Measurements from ENCODE around the gene FRY. TPM values are rescaled to one million over a fixed set of nuclear protein-coding genes. Genes with fewer than 3 reads are reported as not detected.

FRY gene
- total RNA-seq, 1 donor from 2014 or later = 112 TPM

GRCh38 chr13:32016631-32017030 lies 14.9 kb upstream of the FRY start:
- no peak for DNase-seq (ENCODE audit: low spot score)

- no peak for DNase-seq (ENCODE audit: low spot score)
These were observed 14.1 kb upstream of the FRY start for GRCh38 chr13:32017474-32017873.

GRCh38 chr13:32019612-32020233 lies 11.9 kb upstream of the FRY start:
- DNase-seq (ENCODE audit: low spot score) = peak; percentile 40

- no peak for DNase-seq (ENCODE audit: low spot score)
These were observed 9.8 kb upstream of the FRY start for GRCh38 chr13:32021785-32022184.

- DNase-seq (ENCODE audit: low spot score) = no peak
These were observed 9.3 kb upstream of the FRY start for GRCh38 chr13:32022311-32022710.

- no peak for DNase-seq (ENCODE audit: low spot score)
These were observed 8.5 kb upstream of the FRY start for GRCh38 chr13:32023096-32023495.

- no peak for DNase-seq (ENCODE audit: low spot score)
These were observed 7.9 kb upstream of the FRY start for GRCh38 chr13:32023698-32024097.

GRCh38 chr13:32024750-32025149 lies 6.8 kb upstream of the FRY start:
- DNase-seq (ENCODE audit: low spot score) = no peak

- no peak for DNase-seq (ENCODE audit: low spot score)
These were observed 5.8 kb upstream of the FRY start for GRCh38 chr13:32025730-32026129.

GRCh38 chr13:32026623-32027022 lies 5.0 kb upstream of the FRY start:
- no peak for DNase-seq (ENCODE audit: low spot score)

GRCh38 chr13:32028711-32029110 lies 2.9 kb upstream of the FRY start:
- DNase-seq (ENCODE audit: low spot score) = no peak

GRCh38 chr13:32029684-32030083 lies 1.9 kb upstream of the FRY start:
- DNase-seq (ENCODE audit: low spot score) = no peak

- no peak for DNase-seq (ENCODE audit: low spot score)
These were observed 319 bp downstream of the FRY start for GRCh38 chr13:32031815-32032370.

- peak; percentile 28 for DNase-seq (ENCODE audit: low spot score)
These were observed 1.2 kb downstream of the FRY start for GRCh38 chr13:32032759-32033158.

- no peak for DNase-seq (ENCODE audit: low spot score)
These were observed 2.2 kb downstream of the FRY start for GRCh38 chr13:32033744-32034143.

- no peak for DNase-seq (ENCODE audit: low spot score)
These were observed 4.1 kb downstream of the FRY start for GRCh38 chr13:32035716-32036115.

- no peak for DNase-seq (ENCODE audit: low spot score)
These were observed 4.6 kb downstream of the FRY start for GRCh38 chr13:32036126-32036695.

- no peak for DNase-seq (ENCODE audit: low spot score)
These were observed 5.2 kb downstream of the FRY start for GRCh38 chr13:32036757-32037156.

GRCh38 chr13:32037471-32037870 lies 5.9 kb downstream of the FRY start:
- DNase-seq (ENCODE audit: low spot score) = no peak

- no peak for DNase-seq (ENCODE audit: low spot score)
These were observed 6.8 kb downstream of the FRY start for GRCh38 chr13:32038343-32038742.

- DNase-seq (ENCODE audit: low spot score) = no peak
These were observed 7.5 kb downstream of the FRY start for GRCh38 chr13:32039056-32039455.

GRCh38 chr13:32039528-32039927 lies 8.0 kb downstream of the FRY start:
- no peak for DNase-seq (ENCODE audit: low spot score)

GRCh38 chr13:32040052-32040642 lies 8.6 kb downstream of the FRY start:
- no peak for DNase-seq (ENCODE audit: low spot score)

Data from mucosa of gallbladder (tissue), 1 donor.